Activated naive CD4-positive, alpha-beta T cell treated with anti-CD3 and anti-CD28 coated beads, Interleukin-2, amount 50 U/mL, for 72 hours (primary cell): Measurements from ENCODE around the gene OR5AC2. TPM values are rescaled to one million over a fixed set of nuclear protein-coding genes. Genes with fewer than 3 reads are reported as not detected.

ENCODE experiments used
- ATAC-seq, 2 donors: fragments of 150-1000 bp; cut with Tn5 transposase; 2 replicates each; pipeline ENCODE4 v1.10.0; 2021; ENCODE audit warnings: mild to moderate bottlenecking in 2 of 2, moderate library complexity in 2 of 2
- DNase-seq, 2 donors: peaks; one replicate each; pipeline ENCODE4 v3.0.0; 2021 to 2022; ENCODE audit warnings: low spot score in 2 of 2
- H3K27ac Mint-ChIP-seq, 2 donors: one replicate each; pipeline ENCODE4 v1.8.0; 2022; ENCODE audit warnings: mild to moderate bottlenecking in 2 of 2, mixed read lengths in 2 of 2
- H3K36me3 Mint-ChIP-seq, 2 donors: one replicate each; pipeline ENCODE4 v1.8.0; 2022; ENCODE audit warnings: mixed read lengths in 2 of 2
- H3K9me3 Mint-ChIP-seq, 2 donors: one replicate each; pipeline ENCODE4 v1.8.0; 2022; ENCODE audit warnings: mixed read lengths in 2 of 2
- total RNA-seq, 2 donors: library from RNA; stranded (reverse); gene quantifications; one replicate each; pipeline ENCODE4 v1.2.3, GENCODE V29; 2022

The OR5AC2 gene
- total RNA-seq, 2 donors from 2014 or later, result not detected

DNA sequence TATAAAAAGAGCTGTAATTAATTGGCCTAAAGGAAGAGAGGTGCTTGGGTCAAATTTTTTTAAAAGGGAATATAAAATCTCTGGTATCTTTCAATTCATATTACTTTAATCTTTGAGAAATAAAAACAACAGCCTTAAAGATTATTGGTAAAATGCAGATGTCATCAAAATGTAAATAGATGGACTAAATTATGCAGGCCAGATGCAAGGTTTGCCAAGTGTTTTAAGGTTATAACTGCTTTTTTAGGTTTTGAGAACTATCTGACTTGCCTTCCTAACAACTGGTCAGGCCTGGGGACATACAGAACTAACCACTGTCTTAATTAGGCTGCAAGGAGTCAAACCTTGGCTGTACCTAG is 23.6 kb downstream of the OR5AC2 start:
- no peaks in the 10 kb centered on the region for H3K36me3 Mint-ChIP-seq
- DNase-seq, result no peak
- H3K27ac Mint-ChIP-seq, result no peak overlapping the region
- peaks cover 0 to 12% of the 10 kb centered on the region in 2 donors for H3K9me3 Mint-ChIP-seq
- ATAC-seq, result no peak

DNA sequence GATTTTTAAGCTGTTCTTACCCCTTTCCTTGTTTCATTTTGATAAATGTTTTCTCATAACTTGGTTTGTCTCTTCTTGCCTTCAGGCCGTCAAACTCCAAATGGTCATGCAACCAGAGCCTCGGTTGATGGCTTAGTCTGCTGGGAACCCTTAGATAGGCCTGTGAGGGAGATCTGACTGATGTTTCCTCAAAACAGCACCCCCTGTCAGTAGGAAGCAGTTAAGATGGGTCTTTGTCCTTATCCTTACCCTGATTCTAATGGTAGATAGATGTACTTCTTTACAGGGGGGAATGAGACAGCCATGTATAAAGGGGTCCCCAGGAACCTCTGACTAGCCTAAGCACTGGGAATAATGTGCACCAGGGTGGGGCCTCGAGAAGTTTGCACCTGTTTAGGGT is 27.3 kb downstream of the OR5AC2 start:
- no peak for ATAC-seq
- Mint-ChIP-seq H3K27ac (no peak overlapping the region), H3K9me3 (peaks cover 0 to 19% of the 10 kb centered on the region in 2 donors), H3K36me3 (no peaks in the 10 kb centered on the region)
- no peak for DNase-seq

DNA sequence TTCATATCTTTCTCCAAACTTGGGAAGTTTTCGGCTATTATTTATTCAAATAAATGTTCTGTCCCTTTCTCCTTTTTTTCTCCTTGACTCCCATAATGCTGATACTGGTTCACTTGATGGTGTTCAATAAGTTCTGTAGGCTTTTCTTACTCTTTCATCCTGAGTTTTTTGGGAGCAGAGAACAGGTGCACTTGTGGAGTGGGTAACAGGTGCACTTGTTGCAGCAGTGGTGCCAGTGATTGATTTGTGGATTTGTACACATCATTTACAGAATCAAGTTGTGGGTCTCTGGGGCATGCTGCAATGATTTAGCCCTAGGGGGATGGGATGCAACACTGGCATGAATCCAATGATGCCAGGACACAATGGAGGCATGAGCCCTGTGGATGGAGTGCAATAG is 28.7 kb downstream of the OR5AC2 start:
- peak overlapping the region in 1 of 2 donors; percentile 17 for H3K27ac Mint-ChIP-seq
- H3K9me3 Mint-ChIP-seq, result peaks cover 0 to 15% of the 10 kb centered on the region in 2 donors
- no peak for ATAC-seq

DNA sequence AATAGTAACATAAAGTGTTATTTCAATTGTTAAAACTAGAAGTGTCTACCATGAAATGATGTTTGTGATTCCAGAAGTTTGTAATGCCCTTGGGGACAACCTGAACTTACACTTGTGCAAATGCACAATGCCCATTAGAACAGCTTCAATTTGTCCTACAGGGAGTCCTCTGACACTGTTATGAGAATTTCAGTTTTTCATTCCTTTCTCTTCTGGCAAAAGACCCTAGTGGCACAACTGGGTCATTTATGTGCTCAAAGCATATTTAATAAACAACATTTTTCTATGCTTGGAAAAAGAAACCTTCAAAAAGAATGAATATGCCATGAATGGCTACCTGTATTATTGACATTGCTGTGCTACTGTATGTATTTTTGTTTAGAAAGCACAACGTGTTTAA is 43.4 kb downstream of the OR5AC2 start, which contains the start of gene OR5H1:
TSS of gene OR5H1 (plus strand) at position 301 of the 400 bp plus-strand sequence. CDS start 1,977 bp downstream, outside the sequence.
- H3K36me3 Mint-ChIP-seq, result no peaks in the 10 kb centered on the region
- ATAC-seq (no peak), DNase-seq (no peak)
- H3K9me3 Mint-ChIP-seq, result no peaks in the 10 kb centered on the region
- no peak within 1 kb of the TSS for H3K27ac Mint-ChIP-seq

More for the DNA sequence above, 28.7 kb downstream of the OR5AC2 start:
- no peak for DNase-seq
- H3K36me3 Mint-ChIP-seq, result no peaks in the 10 kb centered on the region

DNA sequence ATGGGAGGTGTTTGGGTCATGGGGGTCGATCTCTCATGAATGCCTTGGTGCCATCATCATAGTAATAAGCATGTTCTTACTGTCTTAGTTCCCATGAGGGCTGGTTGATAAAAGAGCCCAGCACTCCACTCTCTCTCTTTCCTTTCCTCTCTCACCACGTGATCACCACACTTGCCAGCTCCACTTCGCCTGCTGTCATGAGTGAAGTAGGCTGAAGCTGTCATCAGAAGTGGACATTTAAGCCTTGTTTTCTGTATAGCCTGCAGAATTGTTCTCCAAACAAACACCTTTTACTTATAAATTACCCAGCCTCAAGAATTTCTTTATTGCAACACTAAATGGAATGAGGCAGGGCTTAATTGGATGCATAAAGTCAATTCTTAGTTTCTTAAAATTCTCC is 49.7 kb downstream of the OR5AC2 start:
- Mint-ChIP-seq H3K27ac (no peak overlapping the region), H3K36me3 (no peaks in the 10 kb centered on the region), H3K9me3 (no peaks in the 10 kb centered on the region)
- DNase-seq (no peak), ATAC-seq (no peak)

Other genes starting within 250 kb of the OR5AC2 start
- gene RIOX2, start 114.7 kb upstream of the OR5AC2 start, total RNA-seq, result 10 to 100 TPM in 1 of 2 donors, 1 to 10 TPM in 1; 9.3 to 38.9 TPM
- not detected for gene GABRR3, start 51.9 kb upstream of the OR5AC2 start, total RNA-seq
- not detected for gene OR5H1, start 43.5 kb downstream of the OR5AC2 start, total RNA-seq
- under 1 TPM in 1 of 2 donors, not detected in 1; 0.02 TPM for gene OR5H14, start 60.3 kb downstream of the OR5AC2 start, total RNA-seq
- gene OR5H15, start 79.5 kb downstream of the OR5AC2 start, total RNA-seq, result not detected
- not detected for gene OR5H6, start 177.1 kb downstream of the OR5AC2 start, total RNA-seq
- not detected for gene OR5H2, start 195.3 kb downstream of the OR5AC2 start, total RNA-seq